Left ventricle myocardium inferior (tissue), 1 donor: ENCODE results near the gene SLC44A5. TPM values are rescaled to one million over a fixed set of nuclear protein-coding genes. Genes with fewer than 3 reads are reported as not detected.

Experiments
- DNase-seq: peaks from one replicate; pipeline ENCODE4 v3.0.0-alpha.2; 2020
- H3K27ac ChIP-seq: fragments of 200-600 bp; replicated peaks from 2 replicates; pipeline ENCODE4 v1.8.0; 2021
- H3K27me3 ChIP-seq: fragments of 200-600 bp; 2 replicates; pipeline ENCODE4 v1.8.0; 2021; ENCODE audit warnings: low read depth
- H3K36me3 ChIP-seq: fragments of 200-600 bp; 2 replicates; pipeline ENCODE4 v1.8.0; 2021
- H3K4me1 ChIP-seq: fragments of 200-600 bp; 2 replicates; pipeline ENCODE4 v1.8.0; 2021
- H3K4me3 ChIP-seq: fragments of 200-600 bp; 2 replicates; pipeline ENCODE4 v1.8.0; 2021; ENCODE audit warnings: mild to moderate bottlenecking, moderate library complexity
- H3K9me3 ChIP-seq: fragments of 200-600 bp; replicated peaks from 2 replicates; pipeline ENCODE4 v1.8.0; 2021
- intact Hi-C: fragments of 100-400 bp; cut with micrococcal nuclease; formaldehyde crosslinking; loops from one replicate; pipeline ENCODE4 v1.11.0; 2022
- total RNA-seq: library from RNA; stranded (reverse); fragmentation: NEBNext Ultra II Directional; extraction: Animal tissue kit (Norgen Biotek cat#: 25700); gene quantifications from one replicate; pipeline ENCODE4 v1.2.1, GENCODE V29; 2021
- TF ChIP-seq, protein P1 (sequence below): fragments of 200-600 bp; IDR thresholded peaks from 2 replicates; pipeline ENCODE4 v1.8.0; 2021; ENCODE audit warnings: antibody characterized with exemption, mild to moderate bottlenecking, borderline replicate concordance
- donor health status: DM: no; HTN: yes; CAD: no; lungs with severe emphysema.

The SLC44A5 gene
- total RNA-seq, 1 donor from 2014 or later, result 0.58 TPM

DNA sequence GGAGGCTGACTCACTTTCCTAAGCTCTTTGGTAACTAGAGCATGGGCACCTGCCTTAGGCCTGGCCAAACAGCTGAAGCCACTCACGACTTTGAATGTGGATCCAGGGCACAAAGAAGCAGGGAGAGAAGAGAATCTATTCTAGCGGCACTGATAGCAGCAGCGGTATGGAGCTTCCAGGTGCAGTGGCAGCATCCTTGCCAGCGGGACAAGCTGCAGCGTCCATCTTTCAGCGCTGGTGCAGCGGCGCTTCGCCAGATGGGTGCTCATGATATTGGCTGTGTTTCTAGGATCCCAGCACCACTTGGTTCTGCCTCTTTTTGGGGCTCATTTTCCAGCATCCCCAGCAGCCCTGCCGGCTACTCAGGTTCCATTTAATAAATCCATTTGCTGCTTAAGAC is 184.2 kb downstream of the SLC44A5 start:
- Histone ChIP-seq H3K4me3 (no peak overlapping the region), H3K36me3 (no peaks in the 10 kb centered on the region), H3K27ac (no peak overlapping the region), H3K27me3 (no peaks in the 10 kb centered on the region), H3K4me1 (no peaks in the 10 kb centered on the region), H3K9me3 (no peaks in the 10 kb centered on the region)
- TF ChIP-seq, protein P1, sequence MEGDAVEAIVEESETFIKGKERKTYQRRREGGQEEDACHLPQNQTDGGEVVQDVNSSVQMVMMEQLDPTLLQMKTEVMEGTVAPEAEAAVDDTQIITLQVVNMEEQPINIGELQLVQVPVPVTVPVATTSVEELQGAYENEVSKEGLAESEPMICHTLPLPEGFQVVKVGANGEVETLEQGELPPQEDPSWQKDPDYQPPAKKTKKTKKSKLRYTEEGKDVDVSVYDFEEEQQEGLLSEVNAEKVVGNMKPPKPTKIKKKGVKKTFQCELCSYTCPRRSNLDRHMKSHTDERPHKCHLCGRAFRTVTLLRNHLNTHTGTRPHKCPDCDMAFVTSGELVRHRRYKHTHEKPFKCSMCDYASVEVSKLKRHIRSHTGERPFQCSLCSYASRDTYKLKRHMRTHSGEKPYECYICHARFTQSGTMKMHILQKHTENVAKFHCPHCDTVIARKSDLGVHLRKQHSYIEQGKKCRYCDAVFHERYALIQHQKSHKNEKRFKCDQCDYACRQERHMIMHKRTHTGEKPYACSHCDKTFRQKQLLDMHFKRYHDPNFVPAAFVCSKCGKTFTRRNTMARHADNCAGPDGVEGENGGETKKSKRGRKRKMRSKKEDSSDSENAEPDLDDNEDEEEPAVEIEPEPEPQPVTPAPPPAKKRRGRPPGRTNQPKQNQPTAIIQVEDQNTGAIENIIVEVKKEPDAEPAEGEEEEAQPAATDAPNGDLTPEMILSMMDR, result no peak
- intact Hi-C loops, result no loop called here
- no peak for DNase-seq

DNA sequence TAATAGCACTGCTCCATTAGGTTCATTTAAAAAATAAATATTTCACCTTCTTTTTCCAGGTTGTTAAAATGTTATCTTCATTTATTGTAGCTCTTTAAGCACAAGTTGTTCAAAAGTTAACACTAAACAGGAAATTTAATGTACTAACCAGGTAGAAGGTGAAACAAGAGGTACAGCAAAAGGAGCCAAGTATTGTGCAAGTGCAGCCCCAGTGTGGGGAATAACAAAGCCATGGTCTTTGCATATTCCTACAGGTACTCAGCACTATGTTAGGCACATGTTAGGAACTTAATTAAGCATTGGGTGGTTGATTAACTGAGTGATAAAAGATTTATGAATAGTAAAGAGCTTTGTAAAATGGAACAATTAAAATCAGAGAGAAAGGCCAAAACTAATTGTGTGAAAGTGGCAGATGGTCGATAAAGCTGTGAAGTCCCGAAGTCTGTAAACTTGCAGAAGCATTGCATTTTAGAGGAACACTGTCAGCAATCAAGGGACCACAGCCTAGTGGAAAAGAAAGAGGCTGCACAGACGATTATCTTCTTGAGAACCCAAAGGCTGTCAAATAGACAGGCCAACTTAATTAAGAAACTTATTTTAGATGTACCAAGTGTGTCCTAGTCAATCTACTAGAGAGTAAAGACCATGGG is 185.8 kb downstream of the SLC44A5 start:
- no peak for DNase-seq
- intact Hi-C loops, result no loop called here
- Histone ChIP-seq H3K27ac (no peak overlapping the region), H3K9me3 (no peaks in the 10 kb centered on the region), H3K4me1 (no peaks in the 10 kb centered on the region), H3K4me3 (no peak overlapping the region), H3K36me3 (no peaks in the 10 kb centered on the region), H3K27me3 (no peaks in the 10 kb centered on the region)
- TF ChIP-seq, protein P1, result no peak

DNA sequence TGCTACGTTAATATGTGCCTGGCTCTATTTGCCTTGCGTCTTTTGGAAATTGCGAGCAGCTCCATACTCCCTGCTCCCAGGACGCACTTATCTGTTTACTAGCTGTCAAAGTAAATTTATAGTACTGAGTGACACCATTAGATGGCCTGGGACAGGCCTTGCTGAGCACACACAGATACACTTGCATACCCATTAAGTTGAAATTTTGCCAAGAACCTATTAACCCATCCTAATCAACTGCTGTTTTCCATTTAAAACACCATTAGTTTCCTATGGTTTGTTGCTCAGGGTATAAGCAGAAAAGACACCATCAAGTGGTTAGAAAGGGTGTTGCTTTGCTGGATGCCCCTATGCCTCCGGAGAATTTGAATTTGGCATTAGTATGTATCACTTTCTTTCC is 187.3 kb downstream of the SLC44A5 start:
- no peak for DNase-seq
- no peak overlapping the region for H3K27ac ChIP-seq
- intact Hi-C loops, result no loop called here

DNA sequence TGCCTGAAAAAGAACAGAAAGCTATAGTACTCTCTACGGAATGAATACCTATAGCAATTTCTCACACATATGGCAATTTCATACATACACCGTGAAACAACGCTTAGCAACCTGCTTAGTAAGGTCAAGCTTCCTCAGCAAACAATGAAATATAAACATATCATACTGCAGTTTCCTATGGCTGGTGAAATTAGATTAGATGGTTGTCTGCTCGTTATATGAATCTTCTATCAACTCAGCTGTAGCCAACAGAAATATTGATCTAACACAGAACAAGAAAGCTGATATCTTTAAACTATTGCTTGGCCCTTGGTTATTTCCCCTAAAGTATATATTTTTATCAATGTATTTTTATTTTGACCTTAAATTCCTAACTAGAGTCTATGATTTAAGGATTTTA is 187.8 kb downstream of the SLC44A5 start:
- H3K27me3 ChIP-seq, result no peaks in the 10 kb centered on the region
- intact Hi-C loops, result no loop called here
- no peak overlapping the region for H3K27ac ChIP-seq
- H3K36me3 ChIP-seq, result no peaks in the 10 kb centered on the region
- DNase-seq, result no peak
- no peaks in the 10 kb centered on the region for H3K9me3 ChIP-seq
- no peak overlapping the region for H3K4me3 ChIP-seq
- TF ChIP-seq, protein P1, result no peak
- no peaks in the 10 kb centered on the region for H3K4me1 ChIP-seq

More for the DNA sequence above, 187.3 kb downstream of the SLC44A5 start:
- Histone ChIP-seq H3K36me3 (no peaks in the 10 kb centered on the region), H3K4me3 (no peak overlapping the region), H3K27me3 (no peaks in the 10 kb centered on the region), H3K9me3 (no peaks in the 10 kb centered on the region), H3K4me1 (no peaks in the 10 kb centered on the region)
- TF ChIP-seq, protein P1, result no peak

DNA sequence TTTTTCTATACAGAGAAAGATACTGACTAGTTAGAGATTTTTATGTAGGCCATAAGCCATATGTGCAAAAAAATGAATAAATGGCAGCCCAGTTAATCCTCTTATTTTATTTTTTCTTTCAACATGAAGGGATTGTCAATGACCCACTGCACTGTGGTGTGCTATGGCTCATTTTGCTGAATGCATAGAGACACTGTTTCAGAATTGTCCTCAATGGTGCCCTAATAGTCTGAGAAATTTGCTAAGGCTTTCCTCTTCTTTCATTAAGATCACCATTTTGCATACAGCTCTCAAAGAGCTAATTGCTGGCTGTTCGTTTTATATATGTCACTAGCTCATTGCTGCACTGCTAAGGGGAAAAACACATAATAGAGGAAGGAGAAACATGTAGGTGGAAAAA is 189.5 kb downstream of the SLC44A5 start:
- DNase-seq, result no peak
- no peak overlapping the region for H3K4me3 ChIP-seq
- H3K9me3 ChIP-seq, result peaks cover under 1% of the 10 kb centered on the region
- TF ChIP-seq, protein P1, result no peak
- no peaks in the 10 kb centered on the region for H3K27me3 ChIP-seq
- H3K36me3 ChIP-seq, result no peaks in the 10 kb centered on the region
- H3K4me1 ChIP-seq, result no peaks in the 10 kb centered on the region
- intact Hi-C loops, result no loop called here
- no peak overlapping the region for H3K27ac ChIP-seq
